HTR-8/SVneo (cell line): Measurements from ENCODE around the gene PON3.
"Not testable (repeated sequence)": the region's sequence is repeated elsewhere in the genome, so short reads cannot be mapped to it uniquely, and the experiment has no call there.

Experiments used
- DNase-seq: peaks from one replicate; pipeline ENCODE4 v3.0.0; 2011; ENCODE audit warnings: low spot score, mixed read lengths; ENCODE audit not compliant: insufficient read length
- FAIRE-seq: peaks from 2 replicates; lab custom pipeline; 2011; peaks lifted over from hg19 to GRCh38; lab: Jason Lieb, UNC

The PON3 gene

GRCh38 chr7:95421000-95421846, 25.0 kb upstream of the PON3 start:
- DNase-seq (no peak), FAIRE-seq (no peak)

GRCh38 chr7:95412075-95412474, 15.9 kb upstream of the PON3 start:
- no peak for FAIRE-seq
- DNase-seq: no peak

GRCh38 chr7:95411666-95412065, 15.5 kb upstream of the PON3 start:
- DNase-seq: no peak

GRCh38 chr7:95411036-95411435, 14.9 kb upstream of the PON3 start:
- FAIRE-seq (no peak), DNase-seq (no peak)

More at GRCh38 chr7:95411666-95412065, 15.5 kb upstream of the PON3 start:
- no peak for FAIRE-seq

- FAIRE-seq: no peak
- no peak for DNase-seq
Measured at GRCh38 chr7:95407751-95408150, 11.6 kb upstream of the PON3 start.

GRCh38 chr7:95405800-95406199, 9.6 kb upstream of the PON3 start:
- FAIRE-seq (no peak), DNase-seq (no peak)

GRCh38 chr7:95405208-95405607, 9.0 kb upstream of the PON3 start:
- DNase-seq (no peak), FAIRE-seq (no peak)

GRCh38 chr7:95404316-95404865, 8.2 kb upstream of the PON3 start:
- DNase-seq (no peak), FAIRE-seq (no peak)

- FAIRE-seq (no peak), DNase-seq (no peak)
Measured at GRCh38 chr7:95398155-95398940, 2.2 kb upstream of the PON3 start.

- no peak for FAIRE-seq
Measured at GRCh38 chr7:95397381-95397780, 1.2 kb upstream of the PON3 start.

GRCh38 chr7:95395755-95396135, 430 bp downstream of the PON3 start:
- DNase-seq: no peak
- no peak for FAIRE-seq

More at GRCh38 chr7:95397381-95397780, 1.2 kb upstream of the PON3 start:
- no peak for DNase-seq

GRCh38 chr7:95394370-95394769, 1.8 kb downstream of the PON3 start:
- no peak for DNase-seq
- FAIRE-seq: no peak

- FAIRE-seq: no peak
- no peak for DNase-seq
Measured at GRCh38 chr7:95391761-95392160, 4.4 kb downstream of the PON3 start.

- no peak for FAIRE-seq
- DNase-seq: no peak
Measured at GRCh38 chr7:95389516-95389915, 6.7 kb downstream of the PON3 start.

GRCh38 chr7:95379457-95379856, 16.7 kb downstream of the PON3 start:
- not testable (repeated sequence) for FAIRE-seq, DNase-seq

GRCh38 chr7:95376632-95377400, 19.4 kb downstream of the PON3 start:
- no peak for FAIRE-seq
- DNase-seq: no peak

GRCh38 chr7:95375591-95376257, 20.5 kb downstream of the PON3 start:
- DNase-seq (no peak), FAIRE-seq (no peak)

GRCh38 chr7:95373323-95373722, 22.9 kb downstream of the PON3 start:
- DNase-seq: no peak
- no peak for FAIRE-seq

- no peak for FAIRE-seq
- no peak for DNase-seq
Measured at GRCh38 chr7:95368235-95368634, 27.9 kb downstream of the PON3 start.

GRCh38 chr7:95367606-95368005, 28.6 kb downstream of the PON3 start:
- DNase-seq (no peak), FAIRE-seq (no peak)
